Coronary artery (tissue), 2 donors: Measurements from ENCODE around the gene MAP3K1.

Experiments
- DNase-seq: peaks from one replicate; pipeline ENCODE4 v3.0.0-alpha.2; 2017; ENCODE audit warnings: low spot score
- H3K27ac ChIP-seq, 2 donors: fragments of 200-600 bp; sonication (generic); one replicate each; pipeline ENCODE4 v1.5.1; 2016 to 2019
- H3K4me3 ChIP-seq: fragments of 200-600 bp; sonication (generic); 2 replicates; pipeline ENCODE4 v1.5.1; 2016; ENCODE audit warnings: mild to moderate bottlenecking, moderate library complexity
- TF ChIP-seq, protein P1 (sequence below): fragments of 200-600 bp; sonication (generic); IDR thresholded peaks from one replicate; pipeline ENCODE4 v1.5.1; 2019; ENCODE audit warnings: antibody characterized with exemption

MAP3K1 gene

DNA sequence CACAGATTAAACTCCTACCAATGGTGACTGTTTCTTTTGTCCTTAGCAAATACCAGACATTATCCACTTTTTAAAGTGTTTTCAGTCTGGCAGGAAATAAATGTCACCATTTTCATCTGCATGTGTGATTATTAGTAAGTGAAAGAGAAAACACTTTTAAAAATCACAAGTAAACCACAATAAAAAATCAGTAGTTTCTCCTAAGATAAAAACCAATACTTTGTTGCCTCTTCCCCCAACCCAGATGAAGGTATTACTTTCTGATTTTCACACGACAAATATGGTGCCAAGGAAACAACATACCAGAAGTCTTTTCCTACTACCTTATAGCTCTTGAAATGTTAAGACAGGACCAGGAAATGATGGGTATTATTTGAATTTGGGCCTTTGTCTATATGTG, 11.5 kb upstream of the MAP3K1 start:
- no peak overlapping the region for H3K27ac ChIP-seq
- no peak for DNase-seq
- H3K4me3 ChIP-seq = no peak overlapping the region
- TF ChIP-seq, protein P1, sequence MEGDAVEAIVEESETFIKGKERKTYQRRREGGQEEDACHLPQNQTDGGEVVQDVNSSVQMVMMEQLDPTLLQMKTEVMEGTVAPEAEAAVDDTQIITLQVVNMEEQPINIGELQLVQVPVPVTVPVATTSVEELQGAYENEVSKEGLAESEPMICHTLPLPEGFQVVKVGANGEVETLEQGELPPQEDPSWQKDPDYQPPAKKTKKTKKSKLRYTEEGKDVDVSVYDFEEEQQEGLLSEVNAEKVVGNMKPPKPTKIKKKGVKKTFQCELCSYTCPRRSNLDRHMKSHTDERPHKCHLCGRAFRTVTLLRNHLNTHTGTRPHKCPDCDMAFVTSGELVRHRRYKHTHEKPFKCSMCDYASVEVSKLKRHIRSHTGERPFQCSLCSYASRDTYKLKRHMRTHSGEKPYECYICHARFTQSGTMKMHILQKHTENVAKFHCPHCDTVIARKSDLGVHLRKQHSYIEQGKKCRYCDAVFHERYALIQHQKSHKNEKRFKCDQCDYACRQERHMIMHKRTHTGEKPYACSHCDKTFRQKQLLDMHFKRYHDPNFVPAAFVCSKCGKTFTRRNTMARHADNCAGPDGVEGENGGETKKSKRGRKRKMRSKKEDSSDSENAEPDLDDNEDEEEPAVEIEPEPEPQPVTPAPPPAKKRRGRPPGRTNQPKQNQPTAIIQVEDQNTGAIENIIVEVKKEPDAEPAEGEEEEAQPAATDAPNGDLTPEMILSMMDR = no peak

DNA sequence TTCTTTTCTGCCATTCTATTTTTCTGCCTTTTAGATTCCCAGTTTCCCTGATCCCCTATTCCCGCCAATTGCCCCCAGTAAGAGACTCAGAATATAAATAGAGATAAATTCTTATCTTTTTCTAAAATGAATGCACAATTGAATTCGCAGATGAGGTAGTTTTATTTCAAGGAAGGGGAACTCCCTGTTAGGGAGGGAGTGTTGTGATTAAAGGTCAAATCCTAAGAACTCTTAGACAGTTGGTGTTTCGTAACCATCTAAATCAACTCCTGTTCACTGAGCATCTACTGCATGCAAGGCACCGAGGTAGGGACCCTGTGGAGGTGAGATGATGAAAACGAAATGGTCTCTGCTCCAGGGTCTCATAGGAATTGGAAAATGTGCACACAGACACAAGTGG, 7.7 kb upstream of the MAP3K1 start:
- Histone ChIP-seq H3K4me3 (no peak overlapping the region), H3K27ac (no peak overlapping the region)
- TF ChIP-seq, protein P1 = no peak
- DNase-seq = no peak

DNA sequence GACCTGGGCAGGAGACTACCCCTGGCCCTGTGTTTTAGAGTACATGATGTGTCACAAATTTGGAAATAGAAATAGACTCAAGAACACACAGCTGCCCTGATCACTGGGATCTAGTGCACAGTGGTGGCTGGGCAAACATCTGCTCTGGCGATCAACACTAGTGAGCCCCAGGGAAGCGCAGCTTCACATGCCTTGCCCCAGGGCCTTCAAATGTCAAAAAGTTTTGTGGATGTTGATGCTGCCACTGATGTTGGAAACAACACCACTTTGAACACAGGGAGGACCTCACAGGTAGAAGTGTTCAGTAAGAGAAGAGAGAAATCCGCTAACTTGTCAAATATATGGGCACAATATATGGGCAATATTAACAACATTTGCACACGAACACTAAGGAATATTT, 7.1 kb upstream of the MAP3K1 start:
- TF ChIP-seq, protein P1 = no peak
- Histone ChIP-seq H3K4me3 (no peak overlapping the region), H3K27ac (no peak overlapping the region)
- DNase-seq = no peak

DNA sequence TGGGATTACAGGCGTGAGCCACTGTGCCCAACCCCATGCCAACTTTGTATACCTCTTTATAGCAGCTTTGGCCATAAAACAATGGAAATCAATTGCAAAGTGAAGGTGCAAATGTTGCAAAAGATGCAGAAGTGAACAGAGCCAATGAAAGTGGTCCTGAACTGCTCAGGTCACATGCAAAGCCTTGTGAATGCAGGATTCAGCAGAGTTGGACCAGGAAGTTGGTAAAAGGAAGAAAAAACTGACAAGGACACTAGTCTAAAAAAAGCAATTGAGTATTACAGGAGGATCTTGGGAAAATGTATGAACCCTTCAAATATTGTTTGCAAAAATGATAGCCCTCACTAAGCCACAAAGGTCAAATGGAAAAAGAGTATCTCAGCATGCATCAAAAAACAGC, 4.5 kb upstream of the MAP3K1 start:
- DNase-seq = no peak

DNA sequence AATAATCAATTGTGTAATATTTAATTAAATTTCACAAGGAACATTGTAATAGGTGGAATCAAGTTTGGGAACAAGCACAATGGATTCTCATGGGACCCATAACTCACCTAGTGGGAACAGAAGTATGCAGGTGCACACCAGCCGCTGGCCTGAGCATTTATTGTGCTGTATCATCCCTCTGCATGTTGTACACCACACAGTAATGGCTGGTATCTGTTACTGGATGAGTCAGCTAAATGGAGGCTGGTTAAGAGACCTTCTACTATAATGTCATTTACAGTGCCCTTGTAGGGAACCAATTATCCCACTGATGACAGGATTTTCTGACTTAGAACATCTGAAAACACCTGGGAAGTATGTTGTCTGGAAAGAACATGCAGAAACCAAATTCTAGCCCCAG, 3.2 kb upstream of the MAP3K1 start:
- TF ChIP-seq, protein P1 = no peak
- H3K27ac ChIP-seq = no peak overlapping the region
- no peak overlapping the region for H3K4me3 ChIP-seq
- DNase-seq = no peak

More for the DNA sequence above, 4.5 kb upstream of the MAP3K1 start:
- Histone ChIP-seq H3K27ac (no peak overlapping the region), H3K4me3 (no peak overlapping the region)
- TF ChIP-seq, protein P1 = no peak

DNA sequence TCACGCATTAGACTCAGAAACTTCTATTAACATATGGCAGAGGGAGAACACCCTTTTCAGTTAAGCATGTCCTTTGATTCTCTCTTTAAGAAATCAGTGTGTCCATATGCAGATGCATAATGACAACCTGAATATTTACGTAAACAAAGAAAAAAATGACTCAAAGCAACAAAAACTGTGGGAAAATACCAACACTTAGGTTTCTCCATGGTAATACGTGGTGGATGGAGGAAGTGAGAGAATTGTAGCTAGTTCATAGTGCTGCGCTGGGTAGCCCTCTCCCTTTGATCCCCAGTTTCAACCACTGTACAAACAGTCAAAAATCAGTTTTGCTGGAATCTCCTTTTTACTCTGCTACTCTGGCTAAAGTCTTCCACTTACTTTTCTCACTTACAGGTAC, 2.0 kb upstream of the MAP3K1 start:
- Histone ChIP-seq H3K27ac (no peak overlapping the region), H3K4me3 (no peak overlapping the region)
- TF ChIP-seq, protein P1 = no peak
- DNase-seq = no peak

DNA sequence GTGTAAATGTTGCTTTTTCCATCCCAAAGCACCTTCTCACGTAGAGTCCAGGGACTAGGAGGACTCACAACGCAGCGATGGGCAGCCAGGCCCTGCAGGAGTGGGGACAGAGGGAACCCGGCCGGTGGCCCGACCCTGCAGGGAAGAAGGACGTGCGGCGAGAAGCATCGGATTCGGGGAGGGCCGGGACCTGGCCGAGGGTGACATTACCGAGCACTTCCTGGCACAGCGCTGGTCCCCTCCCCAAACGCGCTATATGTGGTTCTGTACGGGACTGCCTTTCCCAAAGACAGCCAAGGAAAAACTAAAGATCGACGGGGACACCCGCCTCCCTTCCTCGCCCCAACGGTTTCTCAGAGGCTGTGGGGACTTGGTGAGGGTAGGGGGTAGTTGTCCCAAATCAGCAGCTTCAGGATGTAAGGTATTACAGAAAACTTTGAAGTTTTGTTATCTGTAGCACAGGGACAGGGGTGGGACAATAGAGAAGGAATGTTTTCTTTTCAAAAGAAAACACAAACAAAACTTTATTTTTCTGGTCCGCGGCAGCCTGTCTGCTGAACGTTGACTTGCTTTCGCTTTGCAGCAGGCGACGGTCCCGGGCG, 887 bp upstream of the MAP3K1 start:
- peak; percentile 73 for DNase-seq
- Histone ChIP-seq H3K27ac (peak overlapping the region; percentile 74 to 98), H3K4me3 (peak overlapping the region; percentile 97)
- TF ChIP-seq, protein P1 = no peak
